ENCODE data around the gene CRYBG1.

DNA sequence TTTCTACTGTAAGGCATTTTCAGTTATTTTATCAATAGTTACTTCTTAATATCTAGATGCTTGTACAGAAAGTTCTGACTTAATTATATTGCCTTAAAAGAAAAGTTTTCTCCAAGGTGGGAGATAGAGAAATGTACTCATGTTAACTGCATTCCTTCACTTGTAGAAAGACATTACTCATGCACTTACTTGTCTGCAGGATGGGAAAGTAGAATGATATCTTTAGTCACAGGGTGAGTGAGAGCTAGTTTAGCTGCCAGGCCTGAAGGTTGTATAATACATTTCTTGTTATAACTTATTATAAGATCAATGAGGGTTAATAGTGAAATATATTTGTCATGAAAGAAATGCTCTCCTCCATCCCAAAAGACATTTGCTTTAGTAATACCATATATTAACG, 92.1 kb downstream of the CRYBG1 start:
- TF ChIP-seq, protein P1, sequence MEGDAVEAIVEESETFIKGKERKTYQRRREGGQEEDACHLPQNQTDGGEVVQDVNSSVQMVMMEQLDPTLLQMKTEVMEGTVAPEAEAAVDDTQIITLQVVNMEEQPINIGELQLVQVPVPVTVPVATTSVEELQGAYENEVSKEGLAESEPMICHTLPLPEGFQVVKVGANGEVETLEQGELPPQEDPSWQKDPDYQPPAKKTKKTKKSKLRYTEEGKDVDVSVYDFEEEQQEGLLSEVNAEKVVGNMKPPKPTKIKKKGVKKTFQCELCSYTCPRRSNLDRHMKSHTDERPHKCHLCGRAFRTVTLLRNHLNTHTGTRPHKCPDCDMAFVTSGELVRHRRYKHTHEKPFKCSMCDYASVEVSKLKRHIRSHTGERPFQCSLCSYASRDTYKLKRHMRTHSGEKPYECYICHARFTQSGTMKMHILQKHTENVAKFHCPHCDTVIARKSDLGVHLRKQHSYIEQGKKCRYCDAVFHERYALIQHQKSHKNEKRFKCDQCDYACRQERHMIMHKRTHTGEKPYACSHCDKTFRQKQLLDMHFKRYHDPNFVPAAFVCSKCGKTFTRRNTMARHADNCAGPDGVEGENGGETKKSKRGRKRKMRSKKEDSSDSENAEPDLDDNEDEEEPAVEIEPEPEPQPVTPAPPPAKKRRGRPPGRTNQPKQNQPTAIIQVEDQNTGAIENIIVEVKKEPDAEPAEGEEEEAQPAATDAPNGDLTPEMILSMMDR (IDR thresholded peaks at IDR 0.05), result no peak
- no peak for TF ChIP-seq EZH2phosphoT487 (IDR thresholded peaks at IDR 0.05)
- TF ChIP-seq EZH2 (IDR thresholded peaks at IDR 0.05), result no peak

All from neural progenitor cell (in vitro differentiated cells).